Smooth muscle cell of the brain vasculature (primary cell): ENCODE data around the gene PCBP3.
A peak's percentile ranks its signal among the peaks of the same experiment; 100 is the strongest.
"Not testable (repeated sequence)": the region's sequence is repeated elsewhere in the genome, so short reads cannot be mapped to it uniquely, and the experiment has no call there.

Experiments
- DNase-seq: peaks from one replicate; pipeline ENCODE4 v3.0.0-alpha.2; 2012; ENCODE audit warnings: low read depth, low spot score

Gene PCBP3

GRCh38 chr21:45806042-45806441 is 162.5 kb downstream of the PCBP3 start:
- no peak for DNase-seq

GRCh38 chr21:45808663-45809062 is 165.1 kb downstream of the PCBP3 start:
- DNase-seq = not testable (repeated sequence)

- no peak for DNase-seq
Measured at GRCh38 chr21:45809421-45809820, 165.9 kb downstream of the PCBP3 start.

- no peak for DNase-seq
Measured at GRCh38 chr21:45811136-45811535, 167.6 kb downstream of the PCBP3 start.

- DNase-seq = not testable (repeated sequence)
Measured at GRCh38 chr21:45814210-45814940, 170.8 kb downstream of the PCBP3 start.

- DNase-seq = not testable (repeated sequence)
Measured at GRCh38 chr21:45815781-45816180, 172.3 kb downstream of the PCBP3 start.

- DNase-seq = no peak
Measured at GRCh38 chr21:45816794-45817193, 173.3 kb downstream of the PCBP3 start.

- DNase-seq = peak; percentile 61
Measured at GRCh38 chr21:45817345-45817744, 173.8 kb downstream of the PCBP3 start.

GRCh38 chr21:45818276-45818903 is 174.9 kb downstream of the PCBP3 start:
- DNase-seq = no peak

GRCh38 chr21:45818904-45819285 is 175.4 kb downstream of the PCBP3 start:
- no peak for DNase-seq

GRCh38 chr21:45819478-45820170 is 176.1 kb downstream of the PCBP3 start:
- no peak for DNase-seq

GRCh38 chr21:45820171-45821091 is 176.9 kb downstream of the PCBP3 start:
- DNase-seq = peak; percentile 90

- no peak for DNase-seq
Measured at GRCh38 chr21:45821315-45821962, 177.9 kb downstream of the PCBP3 start.

- DNase-seq = no peak
Measured at GRCh38 chr21:45821998-45822397, 178.5 kb downstream of the PCBP3 start.

GRCh38 chr21:45822429-45823099 is 179.0 kb downstream of the PCBP3 start:
- no peak for DNase-seq

- no peak for DNase-seq
Measured at GRCh38 chr21:45823100-45823681, 179.7 kb downstream of the PCBP3 start.

GRCh38 chr21:45824546-45825215 is 181.2 kb downstream of the PCBP3 start:
- DNase-seq = no peak

- DNase-seq = no peak
Measured at GRCh38 chr21:45825219-45825618, 181.7 kb downstream of the PCBP3 start.

GRCh38 chr21:45826676-45827301 is 183.3 kb downstream of the PCBP3 start:
- DNase-seq = no peak
